HG02852 (cell line): ENCODE measurements around the gene GPATCH8.

ENCODE experiments used
- ATAC-seq: cut with Tn5 transposase; IDR thresholded peaks from one replicate; pipeline ENCODE4 v1.9.1; 2021; ENCODE audit warnings: mild to moderate bottlenecking, moderate library complexity; ENCODE audit not compliant: unreplicated experiment

The GPATCH8 gene

DNA sequence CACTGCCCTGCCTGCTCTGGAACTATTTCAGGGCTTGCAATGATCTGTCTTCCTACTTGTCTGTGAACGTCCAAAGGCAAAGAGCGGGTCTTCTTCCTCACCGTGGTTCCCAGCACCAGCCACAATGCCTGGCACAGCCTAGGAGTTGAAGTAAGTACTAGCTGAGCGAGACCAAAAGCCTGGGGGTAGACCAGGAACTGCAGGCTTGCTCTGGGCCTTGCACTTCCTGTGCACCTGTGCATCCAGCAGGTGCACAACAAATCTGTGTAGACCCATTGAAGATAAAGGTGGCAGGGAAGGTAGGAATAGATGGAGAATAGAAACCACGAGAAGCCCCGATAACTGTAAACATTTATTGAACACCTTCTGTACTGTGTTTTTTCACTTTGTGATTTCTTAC is 144.2 kb downstream of the GPATCH8 start:
- ATAC-seq, result no peak

DNA sequence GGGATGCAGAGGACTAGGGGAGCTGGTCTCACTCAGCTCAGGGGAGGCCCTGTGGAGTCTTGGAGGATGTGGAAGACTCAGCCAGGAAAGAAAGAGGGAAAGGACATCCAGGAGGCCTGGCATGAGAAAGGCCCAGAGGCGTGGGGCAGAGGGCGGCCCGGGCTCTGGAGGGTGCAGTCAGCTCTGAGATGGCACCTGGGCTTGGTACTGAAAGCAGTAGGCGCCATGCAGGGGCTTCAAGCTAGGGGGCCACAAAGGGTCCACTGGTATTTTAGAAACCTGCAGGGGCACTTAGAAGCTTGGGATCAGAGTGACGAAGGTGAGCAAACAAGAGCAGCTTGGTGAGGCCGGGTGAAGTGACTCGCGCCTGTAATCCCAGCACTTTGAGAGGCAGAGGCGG is 145.1 kb downstream of the GPATCH8 start:
- ATAC-seq, result no peak

DNA sequence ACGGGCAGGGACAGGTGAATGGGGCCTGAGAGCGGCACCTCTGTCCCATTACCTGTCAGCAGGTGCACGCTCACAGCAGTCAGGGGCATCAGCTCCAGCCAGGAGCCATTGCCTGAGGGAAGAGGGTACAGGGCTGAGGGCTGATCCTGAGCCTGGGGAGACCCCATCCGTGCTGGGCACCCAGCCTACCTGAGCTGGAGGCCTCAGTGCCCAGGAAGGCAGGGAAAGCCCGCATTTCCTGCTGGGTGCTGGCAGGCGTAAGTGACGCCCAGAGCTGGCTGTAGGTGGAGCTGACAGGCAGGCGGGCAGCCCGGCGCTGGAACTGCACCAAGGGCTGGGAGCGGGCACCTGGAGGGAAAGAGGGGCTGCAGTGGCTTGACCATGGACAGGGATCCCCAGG is 147.0 kb downstream of the GPATCH8 start:
- ATAC-seq, result no peak

DNA sequence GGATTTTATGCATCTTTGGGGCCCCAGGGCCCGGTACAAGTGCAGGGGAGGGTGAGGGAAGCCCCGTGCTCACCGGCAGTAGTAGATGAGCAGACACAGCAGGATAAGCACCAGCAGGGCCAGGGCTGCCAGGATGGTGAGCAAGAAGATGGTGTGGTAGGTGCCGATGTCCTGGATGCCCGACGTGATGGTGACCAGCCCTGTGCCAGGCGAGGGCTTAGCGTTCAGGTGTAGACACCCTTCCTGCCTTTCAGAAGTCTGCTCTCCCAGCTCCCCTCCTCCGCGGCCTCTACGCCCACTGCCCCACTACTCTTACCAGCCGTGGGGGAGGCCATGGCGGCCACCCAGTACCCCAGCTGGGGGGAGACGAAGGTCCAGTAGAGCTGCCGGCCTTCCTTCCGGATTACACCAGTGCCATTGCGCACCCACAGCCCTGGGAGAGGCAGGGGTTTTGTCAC is 147.5 kb downstream of the GPATCH8 start:
- ATAC-seq, result no peak

DNA sequence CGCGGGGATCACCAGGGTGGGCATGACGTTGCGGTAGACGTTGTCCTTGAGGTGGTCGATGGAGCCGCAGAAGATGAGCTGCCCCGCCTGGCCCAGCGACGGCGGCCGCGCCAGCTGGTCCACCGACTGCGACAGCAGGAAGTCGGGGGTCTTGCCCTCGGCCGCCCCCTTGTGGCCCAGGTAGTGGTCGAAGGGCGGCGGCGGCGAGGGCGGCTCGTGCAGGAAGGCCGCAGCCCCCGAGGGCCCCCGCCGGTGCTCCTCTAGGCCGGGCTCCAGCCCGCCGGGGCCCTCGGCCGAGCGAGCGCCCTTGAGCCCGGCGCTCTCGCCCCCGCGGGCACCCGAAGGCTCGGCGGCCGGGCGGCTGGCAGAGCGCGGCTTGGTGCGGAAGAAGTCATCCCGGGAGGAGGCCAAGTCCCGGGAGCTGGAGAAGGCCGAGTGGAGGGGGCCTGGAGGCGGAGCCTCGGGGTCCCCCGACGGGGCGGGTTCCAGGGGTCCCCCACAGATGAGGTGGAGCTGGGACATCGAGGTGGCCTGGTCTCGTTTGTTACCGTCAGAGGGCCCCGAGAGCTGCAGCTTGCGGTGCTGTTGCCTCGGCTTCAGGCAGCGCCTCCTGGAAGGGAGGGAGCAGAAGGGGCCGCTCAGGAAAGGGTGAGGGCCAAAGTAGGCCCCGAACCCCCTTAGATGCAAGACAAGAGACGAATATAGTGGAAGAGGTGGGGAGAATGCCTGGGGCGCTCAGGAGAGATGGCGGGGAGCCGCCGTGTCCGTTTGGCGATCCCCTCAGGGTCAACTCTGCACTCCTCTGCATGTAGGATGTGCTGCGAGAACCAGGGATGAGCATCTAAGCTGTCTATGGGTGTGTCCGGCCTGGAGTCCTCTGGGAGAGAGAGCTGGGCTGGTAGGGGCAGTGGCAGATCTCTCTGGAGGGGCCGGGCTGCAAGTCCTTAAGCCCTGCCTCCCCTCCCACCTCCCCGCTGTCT is 148.3 kb downstream of the GPATCH8 start:
- no peak for ATAC-seq

DNA sequence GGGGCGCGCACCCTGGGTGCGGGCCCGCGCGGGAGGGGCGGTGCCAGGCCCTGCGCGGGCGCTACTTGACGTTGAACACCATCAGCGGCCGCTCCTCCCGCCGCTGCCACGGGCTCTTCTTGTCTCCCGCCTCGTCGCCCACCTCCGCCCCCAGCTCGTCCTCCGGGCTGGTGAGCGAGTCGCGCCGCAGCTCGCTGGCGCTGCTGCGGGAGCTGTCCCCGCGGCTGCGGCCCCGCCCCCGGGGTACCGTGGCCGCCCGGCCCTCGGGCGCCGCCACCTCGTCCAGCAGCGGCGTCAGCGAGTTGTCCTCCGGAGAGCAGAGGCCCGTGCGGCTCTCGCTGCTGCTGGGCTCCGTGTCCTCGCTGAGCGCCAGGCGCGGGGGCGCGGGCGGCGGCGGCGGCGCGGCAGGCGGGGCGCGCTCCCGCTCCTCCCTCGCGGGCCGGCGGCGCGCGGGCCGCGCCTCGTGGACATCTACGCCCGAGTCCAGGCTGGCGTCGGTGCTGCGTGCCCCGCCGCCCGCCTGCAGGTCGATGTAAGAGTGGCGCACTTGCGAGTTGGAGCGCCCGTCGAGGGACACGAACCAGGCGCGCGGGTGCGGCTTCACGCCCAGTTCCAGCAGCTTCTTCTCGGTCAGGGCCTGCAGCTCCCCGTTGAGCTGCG is 149.4 kb downstream of the GPATCH8 start:
- no peak for ATAC-seq

DNA sequence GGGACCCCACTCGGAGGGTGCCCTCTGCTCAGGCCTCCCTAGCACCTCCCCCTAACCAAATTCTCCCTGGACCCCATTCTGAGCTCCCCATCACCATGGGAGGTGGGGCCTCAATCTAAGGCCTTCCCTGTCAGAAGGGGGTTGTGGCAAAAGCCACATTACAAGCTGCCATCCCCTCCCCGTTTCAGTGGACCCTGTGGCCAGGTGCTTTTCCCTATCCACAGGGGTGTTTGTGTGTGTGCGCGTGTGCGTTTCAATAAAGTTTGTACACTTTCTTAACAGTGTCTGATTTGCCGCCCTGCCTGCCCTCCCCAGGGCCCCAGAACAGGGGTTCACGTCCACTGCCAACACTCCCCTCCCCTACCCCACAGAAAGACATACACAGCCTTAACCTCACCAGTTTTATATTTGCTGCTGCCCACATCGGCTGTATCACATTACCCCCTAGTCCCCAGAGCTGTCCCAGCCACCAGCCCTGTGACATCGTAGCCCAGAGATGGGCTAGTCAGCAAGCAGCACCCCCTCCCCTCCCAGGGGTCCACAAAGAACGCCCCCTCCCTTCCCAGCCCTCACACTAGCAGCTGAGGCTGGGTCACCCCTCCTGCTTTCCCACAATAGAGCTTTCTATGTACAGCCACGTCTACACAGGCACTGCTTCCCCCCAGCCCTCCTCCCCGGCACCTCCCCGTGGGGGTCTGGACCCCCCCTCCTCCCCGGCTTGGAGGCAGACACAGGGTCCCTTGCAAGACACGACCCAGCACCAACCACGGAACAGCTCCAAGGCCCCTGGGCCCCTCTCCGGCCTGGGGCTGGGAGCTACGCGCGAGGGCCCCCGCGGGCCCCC is 150.2 kb downstream of the GPATCH8 start:
- no peak for ATAC-seq

DNA sequence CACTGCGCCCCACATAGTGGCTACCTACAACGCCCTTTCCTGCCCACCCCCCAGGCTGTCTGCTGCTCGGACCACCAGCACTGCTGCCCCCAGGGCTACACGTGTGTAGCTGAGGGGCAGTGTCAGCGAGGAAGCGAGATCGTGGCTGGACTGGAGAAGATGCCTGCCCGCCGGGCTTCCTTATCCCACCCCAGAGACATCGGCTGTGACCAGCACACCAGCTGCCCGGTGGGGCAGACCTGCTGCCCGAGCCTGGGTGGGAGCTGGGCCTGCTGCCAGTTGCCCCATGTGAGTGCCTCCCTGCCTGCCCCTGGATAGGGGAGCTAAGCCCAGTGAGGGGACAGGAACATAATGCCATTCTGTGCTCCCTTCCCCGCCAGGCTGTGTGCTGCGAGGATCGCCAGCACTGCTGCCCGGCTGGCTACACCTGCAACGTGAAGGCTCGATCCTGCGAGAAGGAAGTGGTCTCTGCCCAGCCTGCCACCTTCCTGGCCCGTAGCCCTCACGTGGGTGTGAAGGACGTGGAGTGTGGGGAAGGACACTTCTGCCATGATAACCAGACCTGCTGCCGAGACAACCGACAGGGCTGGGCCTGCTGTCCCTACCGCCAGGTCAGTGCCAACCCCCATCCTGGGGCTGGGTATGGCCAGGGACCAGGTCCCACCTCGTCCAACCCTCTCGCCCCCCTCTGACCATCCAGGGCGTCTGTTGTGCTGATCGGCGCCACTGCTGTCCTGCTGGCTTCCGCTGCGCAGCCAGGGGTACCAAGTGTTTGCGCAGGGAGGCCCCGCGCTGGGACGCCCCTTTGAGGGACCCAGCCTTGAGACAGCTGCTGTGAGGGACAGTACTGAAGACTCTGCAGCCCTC is 151.0 kb downstream of the GPATCH8 start:
- no peak for ATAC-seq

DNA sequence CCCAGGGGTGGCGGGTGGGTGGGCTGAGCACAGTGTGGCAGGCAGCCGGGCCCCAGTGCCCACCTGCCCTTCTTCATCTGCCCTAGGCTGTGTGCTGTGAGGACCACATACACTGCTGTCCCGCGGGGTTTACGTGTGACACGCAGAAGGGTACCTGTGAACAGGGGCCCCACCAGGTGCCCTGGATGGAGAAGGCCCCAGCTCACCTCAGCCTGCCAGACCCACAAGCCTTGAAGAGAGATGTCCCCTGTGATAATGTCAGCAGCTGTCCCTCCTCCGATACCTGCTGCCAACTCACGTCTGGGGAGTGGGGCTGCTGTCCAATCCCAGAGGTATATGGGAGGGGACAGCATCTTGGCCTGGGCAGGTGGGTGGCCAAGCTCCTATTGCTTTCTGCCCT is 151.7 kb downstream of the GPATCH8 start:
- no peak for ATAC-seq

DNA sequence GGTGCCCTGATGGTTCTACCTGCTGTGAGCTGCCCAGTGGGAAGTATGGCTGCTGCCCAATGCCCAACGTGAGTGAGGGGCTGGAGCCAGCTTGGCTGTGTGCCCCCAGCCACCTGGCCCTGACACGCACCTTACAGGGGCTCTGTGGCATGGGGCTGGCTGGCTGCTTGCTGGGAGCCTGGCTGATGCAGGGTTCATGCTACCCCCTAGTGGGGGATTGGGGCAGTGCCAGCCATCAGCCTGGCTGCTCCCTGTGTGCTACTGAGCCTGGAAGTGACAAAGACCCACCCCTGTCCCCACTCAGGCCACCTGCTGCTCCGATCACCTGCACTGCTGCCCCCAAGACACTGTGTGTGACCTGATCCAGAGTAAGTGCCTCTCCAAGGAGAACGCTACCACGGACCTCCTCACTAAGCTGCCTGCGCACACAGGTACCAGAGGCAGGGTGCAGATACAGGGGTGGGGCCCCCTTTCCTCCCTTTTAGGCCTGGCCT is 152.4 kb downstream of the GPATCH8 start:
- ATAC-seq, result no peak

DNA sequence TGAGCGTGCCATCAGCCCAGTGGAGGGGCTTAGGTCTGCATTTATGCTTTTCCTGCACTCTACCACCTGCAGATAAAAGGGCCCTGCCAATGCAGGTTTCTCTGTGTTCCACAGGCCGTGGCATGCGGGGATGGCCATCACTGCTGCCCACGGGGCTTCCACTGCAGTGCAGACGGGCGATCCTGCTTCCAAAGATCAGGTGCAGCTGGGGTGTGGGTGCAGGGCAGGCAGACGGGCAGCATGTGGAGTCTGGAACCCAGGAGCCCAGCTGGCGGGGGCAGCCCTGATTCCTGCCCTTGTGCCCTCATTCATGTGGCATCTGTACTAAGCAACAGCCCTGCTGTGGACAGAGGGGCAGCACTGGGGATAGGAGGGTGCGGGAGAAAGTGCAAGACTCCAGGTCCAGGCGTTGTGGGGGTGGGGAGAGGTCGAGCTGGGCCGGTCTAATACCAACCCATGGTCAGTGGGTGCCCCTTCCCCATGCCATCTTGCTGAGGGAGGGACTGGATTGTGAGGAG is 153.6 kb downstream of the GPATCH8 start:
- no peak for ATAC-seq

DNA sequence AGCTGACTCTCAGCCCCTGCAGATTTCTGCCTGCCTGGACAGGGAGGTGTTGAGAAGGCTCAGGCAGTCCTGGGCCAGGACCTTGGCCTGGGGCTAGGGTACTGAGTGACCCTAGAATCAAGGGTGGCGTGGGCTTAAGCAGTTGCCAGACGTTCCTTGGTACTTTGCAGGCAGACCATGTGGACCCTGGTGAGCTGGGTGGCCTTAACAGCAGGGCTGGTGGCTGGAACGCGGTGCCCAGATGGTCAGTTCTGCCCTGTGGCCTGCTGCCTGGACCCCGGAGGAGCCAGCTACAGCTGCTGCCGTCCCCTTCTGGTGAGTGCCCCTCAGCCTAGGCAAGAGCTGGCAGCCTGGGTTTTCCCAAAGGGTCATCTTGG is 154.2 kb downstream of the GPATCH8 start:
- ATAC-seq, result no peak

DNA sequence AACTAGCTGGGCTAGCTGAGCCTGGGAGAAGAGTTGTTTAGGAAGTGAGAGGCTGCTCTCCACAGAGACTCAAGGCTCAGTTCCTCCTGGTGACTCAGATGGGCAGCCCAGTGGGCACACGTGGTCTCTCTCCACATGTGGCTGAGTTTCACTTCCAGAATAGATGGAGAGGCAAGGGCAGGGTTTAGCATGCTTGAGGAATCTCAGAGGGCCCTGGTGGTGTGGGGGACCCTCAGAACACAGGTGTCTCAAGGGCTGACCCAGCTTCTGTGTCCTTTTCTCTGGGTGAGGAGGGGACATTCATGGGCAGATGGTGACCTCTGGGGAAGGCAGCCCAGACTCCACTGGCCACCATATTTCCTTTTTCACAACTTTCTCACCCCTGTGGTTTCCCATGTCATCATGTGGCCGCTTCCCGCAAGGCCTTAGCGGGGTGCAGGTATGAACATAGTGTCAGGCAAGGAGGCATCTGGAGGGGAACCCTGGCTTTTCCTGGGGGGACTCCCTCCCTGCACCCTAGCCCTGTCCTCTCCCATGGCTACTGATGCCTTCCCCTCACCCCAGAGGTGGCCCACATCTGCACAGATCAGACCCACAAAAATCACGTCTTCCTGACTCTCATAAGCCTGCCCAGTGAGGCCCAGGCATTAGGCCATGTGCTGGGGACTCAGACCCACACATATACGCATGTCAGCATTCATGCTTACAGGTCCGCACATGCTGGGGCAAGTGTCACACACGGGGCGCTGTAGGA is 154.8 kb downstream of the GPATCH8 start:
- peak; percentile 35 for ATAC-seq
